Measurements from ENCODE around the gene ZNF701.
"Not testable (repeated sequence)": the region's sequence is repeated elsewhere in the genome, so short reads cannot be mapped to it uniquely, and the experiment has no call there.

ZNF701 gene

DNA sequence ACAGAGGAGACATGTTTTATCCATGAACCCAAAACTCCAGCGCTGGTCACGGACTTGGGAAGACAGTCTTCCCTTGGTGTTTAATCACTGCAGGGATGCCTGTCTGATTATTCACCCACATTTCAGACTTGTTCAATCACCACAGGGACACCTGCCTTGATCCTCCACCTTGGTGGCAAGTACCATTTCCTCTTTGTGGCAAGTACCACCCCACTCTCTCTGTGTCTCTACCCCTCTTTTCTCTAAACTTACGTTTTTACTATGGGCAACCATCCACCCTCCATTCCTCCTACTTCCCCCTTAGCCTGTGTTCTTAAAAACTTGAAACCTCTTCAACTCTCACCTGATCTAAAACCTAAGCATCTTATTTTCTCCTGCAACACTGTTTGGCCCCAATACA lies 51.3 kb downstream of the ZNF701 start:
- no peak overlapping the region for H3K4me3 ChIP-seq (ENCODE audit: low read length)
- no peaks in the 10 kb centered on the region for H3K4me1 ChIP-seq (ENCODE audit: control insufficient read depth, insufficient read depth, low read length)
- H3K9me3 ChIP-seq (ENCODE audit: control insufficient read depth, low read length), result peaks cover 14% of the 10 kb centered on the region
- H3K9ac ChIP-seq (ENCODE audit: low read length), result no peak overlapping the region
- no peaks in the 10 kb centered on the region for H3K27me3 ChIP-seq (ENCODE audit: control insufficient read depth, insufficient read depth, low read length)
- H3K36me3 ChIP-seq (ENCODE audit: control insufficient read depth, insufficient read depth, low read length), result peaks cover 3% of the 10 kb centered on the region

DNA sequence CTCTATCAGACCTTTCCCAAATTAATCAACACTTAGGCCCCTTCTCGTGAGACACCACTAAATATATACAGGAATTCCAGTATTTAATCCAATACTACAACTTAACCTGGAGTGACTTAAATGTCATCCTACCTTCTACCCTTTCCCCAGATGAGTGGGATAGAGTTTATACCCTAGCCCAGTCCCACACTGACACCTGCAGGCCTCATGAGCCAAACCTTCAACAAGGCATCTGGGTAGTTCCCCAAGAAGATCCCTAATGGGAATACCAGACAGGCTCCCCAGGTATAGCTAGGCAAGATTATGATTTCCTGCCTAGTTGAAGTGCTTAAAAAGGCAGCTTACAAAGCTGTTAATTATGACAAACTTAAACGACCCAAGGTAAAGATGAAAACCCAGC lies 52.2 kb downstream of the ZNF701 start:
- Histone ChIP-seq H3K4me3 (ENCODE audit: low read length) (no peak overlapping the region), H3K27me3 (ENCODE audit: control insufficient read depth, insufficient read depth, low read length) (no peaks in the 10 kb centered on the region), H3K9ac (ENCODE audit: low read length) (no peak overlapping the region), H3K9me3 (ENCODE audit: control insufficient read depth, low read length) (peaks cover 7% of the 10 kb centered on the region), H3K36me3 (ENCODE audit: control insufficient read depth, insufficient read depth, low read length) (peaks cover 3% of the 10 kb centered on the region), H3K4me1 (ENCODE audit: control insufficient read depth, insufficient read depth, low read length) (no peaks in the 10 kb centered on the region)

DNA sequence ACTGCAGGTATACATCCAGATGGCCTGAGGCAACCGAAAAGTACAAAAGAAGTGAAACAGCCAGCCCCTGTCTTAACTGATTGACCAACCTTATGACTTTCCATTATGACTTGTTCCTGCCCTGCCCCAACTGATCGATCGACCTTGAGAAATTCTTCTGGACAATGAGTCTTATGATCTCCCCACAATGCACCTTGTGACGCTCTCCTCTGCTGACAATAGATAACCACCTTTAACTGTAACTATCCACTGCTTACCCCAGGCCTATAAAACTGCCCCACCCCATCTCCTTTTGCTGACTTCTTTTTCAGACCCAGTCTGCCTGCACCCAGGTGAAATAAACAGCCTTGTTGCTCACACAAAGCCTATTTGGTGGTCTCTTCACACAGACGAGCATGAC lies 56.8 kb downstream of the ZNF701 start:
- no peaks in the 10 kb centered on the region for H3K4me1 ChIP-seq (ENCODE audit: control insufficient read depth, insufficient read depth, low read length)
- no peaks in the 10 kb centered on the region for H3K27me3 ChIP-seq (ENCODE audit: control insufficient read depth, insufficient read depth, low read length)
- no peaks in the 10 kb centered on the region for H3K9me3 ChIP-seq (ENCODE audit: control insufficient read depth, low read length)
- H3K4me3 ChIP-seq (ENCODE audit: low read length), result no peak overlapping the region
- no peak overlapping the region for H3K9ac ChIP-seq (ENCODE audit: low read length)
- H3K36me3 ChIP-seq (ENCODE audit: control insufficient read depth, insufficient read depth, low read length), result peaks cover 3% of the 10 kb centered on the region

DNA sequence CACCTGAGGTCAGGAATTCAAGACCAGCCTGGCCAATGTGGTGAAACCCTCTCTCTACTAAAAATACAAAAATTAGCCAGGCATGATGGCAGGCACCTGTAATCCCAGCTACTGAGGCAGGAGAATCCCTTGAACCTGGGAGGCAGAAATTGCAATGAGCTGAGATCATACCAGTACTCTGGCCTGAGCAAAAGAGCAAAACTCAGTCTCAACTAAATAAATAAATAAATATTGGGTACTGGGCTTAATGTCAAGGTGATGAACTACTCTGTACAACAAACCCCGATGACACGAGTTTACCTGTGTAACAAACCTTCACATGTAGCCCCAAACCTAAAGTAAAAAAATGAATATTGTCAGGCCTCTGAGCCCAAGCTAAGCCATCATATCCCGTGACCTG lies 57.4 kb downstream of the ZNF701 start:
- not testable (repeated sequence) for H3K36me3 ChIP-seq (ENCODE audit: control insufficient read depth, insufficient read depth, low read length); H3K4me3 ChIP-seq (ENCODE audit: low read length); H3K27me3 ChIP-seq (ENCODE audit: control insufficient read depth, insufficient read depth, low read length); H3K4me1 ChIP-seq (ENCODE audit: control insufficient read depth, insufficient read depth, low read length); H3K9ac ChIP-seq (ENCODE audit: low read length); H3K9me3 ChIP-seq (ENCODE audit: control insufficient read depth, low read length)

DNA sequence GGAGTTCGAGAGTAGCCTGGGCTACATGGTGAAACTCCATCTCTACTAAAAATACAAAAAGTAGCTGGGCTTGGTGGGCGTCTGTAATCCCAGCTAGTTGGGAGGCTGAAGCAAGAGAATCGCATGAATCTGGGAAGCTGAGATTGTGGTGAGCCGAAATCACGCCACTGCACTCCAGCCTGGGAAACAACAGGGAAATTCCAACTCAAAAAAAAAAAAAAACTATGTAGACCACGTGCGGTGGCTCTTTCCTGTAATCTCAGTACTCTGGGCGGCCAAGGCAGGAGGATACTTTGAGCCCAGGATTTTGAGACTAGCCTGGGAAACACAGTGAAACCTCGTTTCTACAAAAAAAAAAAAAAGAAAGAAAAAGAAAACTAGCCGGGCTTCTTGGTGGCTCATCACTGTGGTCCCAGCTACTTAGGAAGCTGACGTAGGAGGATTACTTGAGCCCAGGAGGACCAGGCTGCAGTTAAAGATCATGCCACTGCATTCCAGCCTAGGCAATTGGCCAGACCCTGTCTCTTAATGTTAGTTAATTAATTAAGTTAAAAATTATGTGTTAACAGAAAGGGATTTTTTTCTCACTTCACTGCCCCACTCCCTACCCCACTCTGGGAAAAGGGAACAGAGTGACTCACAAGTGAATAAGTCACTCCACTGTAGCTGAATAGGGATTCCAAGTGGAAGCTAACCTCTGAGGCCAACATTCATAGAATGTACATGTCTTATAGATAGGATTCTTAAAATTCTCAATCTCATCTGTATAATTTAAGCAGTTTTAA lies 65.9 kb downstream of the ZNF701 start:
- H3K9me3 ChIP-seq (ENCODE audit: control insufficient read depth, low read length), result no peaks in the 10 kb centered on the region
- peaks cover 11% of the 10 kb centered on the region for H3K4me1 ChIP-seq (ENCODE audit: control insufficient read depth, insufficient read depth, low read length)
- no peak overlapping the region for H3K9ac ChIP-seq (ENCODE audit: low read length)
- H3K4me3 ChIP-seq (ENCODE audit: low read length), result no peak overlapping the region
- H3K27me3 ChIP-seq (ENCODE audit: control insufficient read depth, insufficient read depth, low read length), result no peaks in the 10 kb centered on the region
- H3K36me3 ChIP-seq (ENCODE audit: control insufficient read depth, insufficient read depth, low read length), result no peaks in the 10 kb centered on the region

All from mucosa of stomach (tissue), 1 donor.